GM18861 (cell line): ENCODE data around the gene NQO2.
"Not testable (repeated sequence)": the region's sequence is repeated elsewhere in the genome, so short reads cannot be mapped to it uniquely, and the experiment has no call there.

Experiments
- ATAC-seq: cut with Tn5 transposase; IDR thresholded peaks from one replicate; pipeline ENCODE4 v1.9.1; 2021; ENCODE audit not compliant: unreplicated experiment

The NQO2 gene

DNA sequence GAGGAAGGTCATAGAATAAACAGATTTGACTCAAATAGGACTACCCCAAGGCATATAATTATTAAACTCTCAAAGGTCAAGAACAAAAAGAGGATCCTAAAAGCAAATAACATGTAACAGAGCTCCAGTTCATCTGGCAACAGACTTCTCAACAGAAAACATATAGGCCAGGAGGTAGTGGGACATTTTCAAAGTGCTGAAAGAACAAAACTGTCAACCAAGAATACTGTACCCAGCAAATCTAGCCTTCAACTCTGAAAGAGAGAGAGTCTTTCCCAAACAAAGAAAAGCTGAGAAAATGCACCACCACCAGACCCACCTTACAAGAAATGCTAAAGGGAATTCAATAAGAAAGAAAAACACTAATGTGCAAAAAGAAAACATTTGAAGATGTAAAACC, 11.9 kb downstream of the NQO2 start:
- no peak for ATAC-seq

DNA sequence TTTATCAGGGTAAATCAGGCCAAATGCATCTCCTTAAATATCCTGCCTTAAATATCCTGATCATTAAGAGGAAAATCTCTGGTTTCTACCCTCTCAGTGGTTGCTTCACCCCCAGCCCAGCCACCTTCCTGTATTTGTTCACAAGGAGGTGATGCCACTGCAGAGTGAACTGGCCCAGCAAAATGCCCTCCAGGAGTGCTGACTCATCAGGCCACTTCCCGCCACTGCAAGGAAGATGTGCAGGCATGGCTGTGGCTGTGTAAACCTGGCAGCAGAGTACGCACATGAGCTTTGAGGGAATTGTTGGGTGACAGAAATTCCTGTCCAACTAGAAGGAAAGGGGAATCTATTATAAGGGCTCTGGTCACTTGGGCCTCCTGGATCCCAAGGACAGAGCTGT, 13.8 kb downstream of the NQO2 start:
- no peak for ATAC-seq

DNA sequence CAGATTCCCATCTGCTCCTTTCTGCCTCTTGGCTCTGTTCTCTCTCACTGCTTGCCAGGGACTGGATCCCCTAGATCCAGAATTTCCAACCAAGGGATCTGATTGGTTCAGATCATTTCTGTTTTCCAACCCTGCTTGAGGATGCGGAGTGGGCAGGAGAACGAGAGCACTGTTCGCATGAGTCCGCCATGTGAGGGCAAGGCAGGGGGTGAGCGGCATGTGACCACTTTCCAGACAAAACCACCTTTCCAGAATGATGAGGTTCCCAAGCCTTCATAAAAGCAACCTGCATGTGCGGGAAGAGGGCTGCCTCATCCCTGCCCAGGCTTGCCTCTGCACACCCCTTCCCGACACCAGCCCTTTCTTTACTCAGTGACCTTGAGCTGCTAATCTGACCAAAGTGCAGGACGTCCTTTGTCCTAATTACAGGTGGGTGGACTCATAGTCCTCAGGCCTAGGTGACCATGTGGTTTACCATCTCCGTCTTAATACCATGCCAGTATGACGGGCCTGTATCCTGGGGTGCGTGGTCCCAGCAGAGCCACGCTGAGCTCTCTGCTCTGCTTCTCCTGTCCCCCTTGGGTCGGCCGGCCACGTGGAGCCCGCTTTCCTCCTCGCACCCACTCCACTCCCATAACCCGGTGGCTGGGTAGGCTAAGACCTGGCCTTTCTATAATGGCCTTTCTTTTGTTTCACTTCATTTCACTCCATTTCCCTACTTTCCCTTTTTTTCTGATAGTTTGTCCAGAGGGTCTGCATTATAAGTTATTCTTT, 14.4 kb downstream of the NQO2 start:
- no peak for ATAC-seq

GRCh38 chr6:3014675-3015066, 15.0 kb downstream of the NQO2 start:
- ATAC-seq, result no peak

GRCh38 chr6:3015144-3015543, 15.4 kb downstream of the NQO2 start:
- no peak for ATAC-seq

DNA sequence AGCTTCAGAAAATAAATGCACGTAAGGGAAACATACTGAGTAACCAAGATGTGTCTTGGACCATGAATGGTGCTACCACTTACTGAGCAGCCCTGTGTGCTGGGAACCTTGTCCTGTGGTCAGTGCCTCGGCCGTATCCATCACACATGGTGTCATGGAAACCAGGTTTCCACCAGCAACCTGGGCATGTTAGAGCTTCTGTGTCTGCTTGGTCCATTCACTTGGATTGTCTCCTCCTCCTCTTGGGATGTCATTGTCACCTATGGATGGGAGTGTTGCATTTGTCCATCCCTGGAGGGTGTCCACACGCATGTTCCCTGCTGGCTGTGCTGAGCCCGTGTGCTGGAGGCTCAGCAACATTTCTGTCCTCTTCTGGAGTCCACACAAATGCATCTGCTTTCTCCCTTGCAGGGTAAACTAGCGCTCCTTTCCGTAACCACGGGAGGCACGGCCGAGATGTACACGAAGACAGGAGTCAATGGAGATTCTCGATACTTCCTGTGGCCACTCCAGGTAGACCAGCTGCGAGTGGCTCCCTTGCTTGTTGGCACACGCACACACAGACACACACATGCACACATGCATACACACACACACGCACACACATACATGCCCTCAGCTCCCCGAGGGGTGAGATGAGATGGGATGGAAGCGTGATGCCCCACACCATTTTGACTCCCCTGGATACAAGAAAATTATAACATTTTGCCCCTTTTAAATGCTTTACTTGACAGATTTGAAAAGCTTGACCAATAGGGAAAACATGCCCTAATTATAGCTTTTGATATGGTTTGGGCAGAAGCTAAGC, 17.0 kb downstream of the NQO2 start:
- no peak for ATAC-seq

- ATAC-seq, result no peak
Observed at GRCh38 chr6:3017304-3017703, 17.6 kb downstream of the NQO2 start.

DNA sequence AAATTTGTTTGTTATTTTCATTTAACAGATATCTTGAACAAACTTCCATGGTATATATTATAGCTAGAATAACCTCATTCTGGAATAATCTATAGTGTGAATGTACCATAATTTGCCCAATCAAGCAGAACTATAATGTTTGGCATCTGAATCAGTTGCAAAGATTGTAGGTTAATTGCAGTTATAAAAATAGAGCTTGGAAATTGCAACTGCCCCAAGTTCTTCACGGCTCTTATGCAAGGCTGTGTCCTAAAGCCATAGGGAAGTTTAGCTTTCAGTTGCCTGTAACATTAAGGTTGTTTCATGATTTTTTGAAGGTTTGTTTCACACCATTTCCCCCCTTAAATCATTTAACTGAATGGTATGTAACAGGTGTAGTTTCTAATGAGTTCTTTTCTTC, 19.4 kb downstream of the NQO2 start:
- ATAC-seq, result no peak

DNA sequence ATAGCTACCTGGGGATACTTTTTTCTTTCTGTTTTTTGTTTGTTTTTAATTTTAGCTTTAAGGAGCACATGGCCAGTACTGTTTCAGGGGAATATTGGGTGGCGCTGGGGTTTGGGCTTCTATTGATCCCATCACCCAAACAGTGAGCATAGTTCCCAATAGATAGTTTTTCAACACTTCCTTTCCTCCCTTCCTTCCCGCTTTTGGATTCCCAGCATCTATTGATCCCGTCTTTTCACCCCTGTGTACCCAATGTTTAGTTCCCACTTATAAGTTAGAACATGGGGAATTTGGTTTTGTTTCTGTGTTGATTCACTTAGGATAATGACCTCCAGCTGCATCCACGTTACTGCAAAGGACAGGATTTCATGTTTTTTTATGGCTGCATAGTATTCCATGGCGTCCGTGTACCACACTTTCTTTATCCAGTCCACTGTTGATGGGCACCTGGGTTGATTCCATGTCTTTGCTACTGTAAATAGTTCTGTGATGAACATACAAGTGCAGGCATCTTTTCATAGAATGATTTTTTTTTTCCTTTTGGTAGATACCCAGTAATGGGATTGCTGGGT, 20.1 kb downstream of the NQO2 start:
- ATAC-seq, result no peak

- not testable (repeated sequence) for ATAC-seq
Observed at GRCh38 chr6:3020976-3021598, 21.4 kb downstream of the NQO2 start.

GRCh38 chr6:3022765-3023662, 23.3 kb downstream of the NQO2 start:
- ATAC-seq, result no peak

DNA sequence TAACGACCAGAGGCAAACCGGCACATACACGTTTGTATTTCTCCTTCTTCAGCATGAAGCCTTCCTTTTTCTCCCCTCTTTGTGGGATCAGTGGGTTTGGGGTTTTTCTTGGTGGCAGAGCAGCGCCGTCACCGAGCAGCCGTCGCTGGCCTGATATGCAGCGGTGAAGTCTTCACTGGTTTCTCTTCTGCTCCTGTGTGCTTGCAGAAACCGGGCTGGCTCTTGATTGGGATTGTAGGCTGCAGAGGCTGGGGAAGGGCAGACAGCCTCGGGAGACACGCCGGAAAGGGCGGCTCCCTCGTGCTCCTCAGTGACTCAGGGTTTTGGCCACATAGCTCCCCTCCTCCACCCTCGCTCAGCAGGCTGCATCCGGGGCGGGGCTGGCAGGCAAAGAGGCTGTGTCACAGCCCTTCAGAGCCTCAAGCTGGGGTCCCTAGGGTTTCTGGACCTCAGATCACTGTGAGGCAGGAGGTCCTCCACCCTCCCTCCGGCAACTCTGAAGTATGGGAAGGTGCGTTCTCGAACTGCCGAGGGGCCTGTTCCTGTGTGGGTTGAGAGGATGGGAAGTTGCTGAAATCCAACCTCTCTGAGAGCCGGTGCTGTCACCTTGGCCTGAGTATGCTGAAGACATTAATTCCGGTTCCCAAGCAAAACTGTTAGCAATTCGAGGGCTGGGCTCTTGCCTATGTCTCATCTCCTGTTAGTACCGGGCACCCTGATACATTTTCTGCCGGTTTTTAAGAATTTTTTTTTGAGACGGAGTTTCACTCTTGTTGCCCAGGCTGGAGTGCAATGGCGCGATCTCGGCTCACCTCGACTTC, 24.2 kb downstream of the NQO2 start:
- peak; percentile 65 for ATAC-seq

DNA sequence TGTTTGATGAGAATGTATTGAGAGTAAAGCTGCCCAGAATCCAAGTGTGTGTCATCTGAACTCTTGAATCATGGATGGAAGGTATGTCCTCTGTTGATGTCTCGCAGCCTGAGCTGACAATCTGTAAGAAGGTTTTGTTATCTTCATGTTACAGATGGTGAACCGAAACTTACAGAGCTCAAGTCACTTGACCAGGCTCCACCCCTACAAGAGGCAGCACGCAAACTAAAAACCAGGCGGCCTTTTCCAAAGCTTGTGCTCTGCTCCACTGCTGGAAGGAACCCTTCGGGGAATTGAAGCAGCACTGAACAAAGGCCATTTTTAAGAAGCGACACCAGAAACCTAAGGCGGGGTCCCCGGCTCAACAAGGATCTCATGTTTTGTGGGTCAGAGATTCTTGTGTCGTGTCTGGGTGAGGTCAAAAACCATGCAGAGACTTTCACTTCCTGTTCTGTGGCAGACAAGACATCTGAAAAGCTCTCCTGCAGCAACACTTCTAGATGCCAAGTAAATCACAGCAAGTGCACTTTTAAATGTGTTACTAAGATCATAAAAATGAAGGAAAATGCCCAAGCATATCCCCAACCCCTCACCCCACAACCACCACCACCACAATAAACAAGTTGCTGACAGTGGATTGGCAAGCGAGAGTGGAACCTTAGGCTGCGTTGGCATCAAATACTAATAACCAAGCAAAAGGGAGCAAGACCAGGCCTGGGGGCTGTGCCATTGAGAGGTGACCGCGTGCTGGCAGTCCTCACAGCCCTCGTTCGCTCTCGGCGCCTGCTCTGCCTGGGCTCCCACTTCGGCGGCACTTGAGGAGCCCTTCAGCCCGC, 27.3 kb downstream of the NQO2 start:
- peak; percentile 62 for ATAC-seq

- not testable (repeated sequence) for ATAC-seq
Observed at GRCh38 chr6:3028156-3028555, 28.5 kb downstream of the NQO2 start.

GRCh38 chr6:3031857-3032640, 32.4 kb downstream of the NQO2 start:
- ATAC-seq, result no peak

- no peak for ATAC-seq
Observed at GRCh38 chr6:3032986-3033385, 33.3 kb downstream of the NQO2 start.

DNA sequence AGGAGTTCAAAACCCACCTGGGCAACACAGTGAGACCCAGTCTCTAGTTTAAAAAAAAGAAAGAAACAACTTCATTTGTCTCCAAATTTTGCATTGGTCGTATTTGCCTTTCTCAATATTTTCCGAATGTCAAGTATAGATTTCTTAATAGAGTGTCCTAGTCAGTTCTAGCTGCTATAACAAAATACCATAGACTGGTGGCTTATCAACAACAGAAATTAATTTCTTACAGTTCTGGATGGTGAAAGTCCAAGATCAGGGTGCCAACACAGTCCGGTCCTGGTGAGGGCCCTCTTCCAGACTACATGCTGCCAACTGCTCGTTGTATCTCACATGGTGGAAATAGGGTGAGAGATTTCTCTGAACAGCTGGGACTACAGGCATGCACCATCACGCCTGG, 34.0 kb downstream of the NQO2 start:
- ATAC-seq, result no peak

- ATAC-seq, result no peak
Observed at GRCh38 chr6:3035397-3035796, 35.7 kb downstream of the NQO2 start.
